ENCODE measurements around the gene SOWAHC. TPM values are rescaled to one million over a fixed set of nuclear protein-coding genes. Genes with fewer than 3 reads are reported as not detected.

The SOWAHC gene
- total RNA-seq, 2 experiments from 2014 or later: 0.11 to 0.17 TPM

Other genes starting within 250 kb of the SOWAHC start
- under 1 TPM; 0.31 to 0.61 TPM for gene SEPTIN10, start 398 bp upstream of the SOWAHC start, total RNA-seq
- gene RGPD5, start 179.9 kb downstream of the SOWAHC start, total RNA-seq: 10 to 100 TPM; 36.7 to 43.1 TPM